KOPT-K1 (cell line): ENCODE data around the gene CENATAC.
A peak's percentile ranks its signal among the peaks of the same experiment; 100 is the strongest.
"Not testable (repeated sequence)": the region's sequence is repeated elsewhere in the genome, so short reads cannot be mapped to it uniquely, and the experiment has no call there.

ENCODE experiments used
- H3K27ac ChIP-seq: fragments of 200-600 bp; sonication (generic); 2 replicates; pipeline ENCODE4 v1.5.1; 2016; ENCODE audit warnings: antibody characterized with exemption, mild to moderate bottlenecking, low read depth, low read length; ENCODE audit not compliant: poor library complexity, severe bottlenecking
- H3K36me3 ChIP-seq: fragments of 200-600 bp; sonication (generic); 2 replicates; pipeline ENCODE4 v1.5.1; 2017; ENCODE audit warnings: antibody characterized with exemption, mild to moderate bottlenecking, low read length, moderate library complexity; ENCODE audit not compliant: insufficient read depth
- H3K9me3 ChIP-seq: fragments of 200-600 bp; sonication (generic); 2 replicates; pipeline ENCODE4 v1.5.1; 2017; ENCODE audit warnings: antibody characterized with exemption, low read length, mild to moderate bottlenecking; ENCODE audit not compliant: insufficient read depth, poor library complexity, severe bottlenecking

Gene CENATAC

GRCh38 chr11:119016216-119017009, 18.5 kb downstream of the CENATAC start:
- Histone ChIP-seq H3K27ac (peak overlapping the region; percentile 95), H3K9me3 (peaks cover 6% of the 10 kb centered on the region), H3K36me3 (peaks cover 75% of the 10 kb centered on the region)

GRCh38 chr11:119017377-119017776, 19.4 kb downstream of the CENATAC start:
- not testable (repeated sequence) for H3K9me3 ChIP-seq
- peaks cover 75% of the 10 kb centered on the region for H3K36me3 ChIP-seq
- peak overlapping the region; percentile 95 for H3K27ac ChIP-seq

DNA sequence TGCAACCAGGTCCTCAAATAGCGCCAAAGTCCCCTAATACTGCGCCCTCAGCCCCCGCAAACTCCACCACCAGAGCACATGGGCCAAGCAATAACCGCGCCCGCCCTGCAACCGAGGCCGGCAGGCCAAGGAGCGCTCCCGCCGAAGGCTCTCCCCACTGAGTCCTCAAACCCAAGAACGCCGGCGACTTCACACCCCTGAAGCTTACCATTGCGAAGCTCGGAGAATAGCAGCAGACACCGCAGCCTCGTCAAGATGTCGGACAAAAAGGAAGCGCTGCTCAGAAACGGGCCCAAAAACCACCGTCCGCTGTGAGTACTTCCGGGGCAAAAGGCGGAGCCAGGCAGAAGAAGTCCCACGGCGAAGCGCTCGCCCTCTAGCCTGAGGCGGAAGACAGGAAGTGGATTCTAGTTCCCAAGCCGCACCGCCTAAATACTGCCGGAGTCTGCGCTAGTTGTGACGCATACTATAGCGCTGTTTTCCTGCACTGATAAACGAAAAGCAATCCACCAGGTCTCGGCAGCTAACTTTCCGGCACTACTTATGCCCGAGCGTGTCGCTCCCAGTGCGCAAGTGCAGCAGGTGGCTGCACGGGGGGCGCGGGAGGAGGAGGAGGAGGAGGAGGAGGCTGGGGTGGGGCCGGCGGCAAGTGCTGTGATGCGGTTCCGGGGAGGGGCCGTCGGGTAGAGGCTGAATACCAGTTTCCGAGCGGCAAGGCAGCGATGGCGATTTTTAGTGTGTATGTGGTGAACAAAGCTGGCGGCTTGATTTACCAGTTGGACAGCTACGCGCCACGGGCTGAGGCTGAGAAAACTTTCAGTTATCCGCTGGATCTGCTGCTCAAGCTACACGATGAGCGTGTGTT, 20.4 kb downstream of the CENATAC start, which contains the start of the genes RPS25 and TRAPPC4:
Gene RPS25, minus strand, starts transcription at position 270 of the 865 bp plus-strand sequence. Its CDS starts 59 bp downstream, at position 211.
Gene TRAPPC4, plus strand, starts transcription at position 693 of the 865 bp plus-strand sequence. Its CDS starts 30 bp downstream, at position 723.
- Histone ChIP-seq H3K36me3 (peaks cover 75% of the 10 kb centered on the region), H3K27ac (peak within 1 kb of the TSS; percentile 95), H3K9me3 (peaks cover 6% of the 10 kb centered on the region)

GRCh38 chr11:119019996-119020395, 22.1 kb downstream of the CENATAC start:
- Histone ChIP-seq H3K36me3 (peaks cover 76% of the 10 kb centered on the region), H3K27ac (peak overlapping the region; percentile 95), H3K9me3 (peaks cover 6% of the 10 kb centered on the region)

GRCh38 chr11:119021631-119022030, 23.7 kb downstream of the CENATAC start:
- Histone ChIP-seq H3K36me3 (peaks cover 76% of the 10 kb centered on the region), H3K27ac (no peak overlapping the region), H3K9me3 (peaks cover 6% of the 10 kb centered on the region)

DNA sequence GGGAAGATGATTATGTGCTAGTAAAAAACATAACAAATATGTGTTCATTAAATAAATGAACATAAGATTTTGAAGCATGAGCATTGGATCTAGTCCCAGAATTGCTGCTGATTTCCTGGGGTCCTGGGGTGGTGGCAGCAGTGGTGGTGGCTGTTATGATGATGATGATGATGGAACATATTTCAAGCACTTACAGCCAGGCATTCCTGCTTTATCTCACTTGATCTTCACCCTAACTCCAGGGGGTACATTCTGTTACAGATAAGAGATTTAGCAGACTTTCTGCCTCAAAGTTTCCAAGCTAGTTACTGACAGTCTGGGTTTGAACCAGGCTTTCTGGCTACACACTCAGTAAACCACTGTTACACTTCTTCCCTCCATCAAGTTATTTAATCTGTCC, 25.8 kb downstream of the CENATAC start:
- peaks cover 5% of the 10 kb centered on the region for H3K9me3 ChIP-seq
- H3K27ac ChIP-seq = no peak overlapping the region
- H3K36me3 ChIP-seq = peaks cover 86% of the 10 kb centered on the region

DNA sequence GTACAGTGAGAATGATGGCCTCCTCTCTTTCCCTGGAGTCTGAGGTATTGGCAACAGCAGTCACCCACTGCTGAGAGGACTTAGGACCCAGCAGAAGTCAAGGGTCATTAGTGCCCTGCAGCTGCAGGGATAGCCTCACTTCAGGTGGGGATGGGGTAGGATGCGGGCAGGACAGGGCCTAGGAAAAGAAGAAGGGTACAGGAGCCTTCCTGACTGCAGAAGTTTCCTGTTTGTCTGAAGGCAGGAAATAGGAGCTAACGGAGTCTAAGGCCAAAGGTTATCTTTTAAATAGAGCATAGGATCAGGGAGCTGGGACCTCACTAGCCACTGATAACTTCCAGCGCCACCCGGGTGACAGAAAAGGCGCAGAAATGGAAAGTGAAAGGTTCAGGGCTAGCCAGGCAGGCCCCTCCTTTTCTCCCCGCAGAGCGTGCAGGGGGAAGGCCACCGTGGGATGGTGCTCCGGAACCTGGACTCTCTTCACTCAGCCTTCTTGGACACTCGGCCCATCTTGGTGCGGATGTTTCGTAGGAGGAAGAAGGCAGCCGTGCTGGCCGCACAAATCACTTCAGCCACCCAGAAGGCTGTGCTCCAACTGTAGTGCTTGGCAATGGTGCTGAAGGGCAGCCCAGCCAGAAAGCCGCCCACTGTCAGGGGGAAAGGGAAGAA, 26.6 kb downstream of the CENATAC start:
- Histone ChIP-seq H3K9me3 (no peaks in the 10 kb centered on the region), H3K27ac (no peak overlapping the region), H3K36me3 (peaks cover 86% of the 10 kb centered on the region)

DNA sequence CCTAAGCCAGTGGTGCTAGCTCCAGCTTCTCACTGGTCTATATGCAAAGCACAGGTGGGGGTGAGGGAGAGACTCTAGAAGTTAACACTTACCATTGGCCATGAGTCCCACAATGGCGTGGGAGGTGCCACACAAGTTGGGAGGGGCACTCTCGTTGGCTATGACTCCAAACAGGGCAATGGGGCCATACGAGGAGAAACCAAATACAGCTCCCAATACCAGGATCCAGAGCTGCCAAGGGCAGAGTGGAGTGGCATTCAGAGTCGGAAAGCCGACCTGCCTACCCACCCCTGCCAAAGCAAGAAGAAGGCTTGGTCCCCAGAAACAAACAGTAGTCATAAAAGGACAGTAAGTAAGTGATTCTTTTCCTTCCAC, 27.1 kb downstream of the CENATAC start:
- Histone ChIP-seq H3K36me3 (peaks cover 81% of the 10 kb centered on the region), H3K27ac (no peak overlapping the region), H3K9me3 (no peaks in the 10 kb centered on the region)

DNA sequence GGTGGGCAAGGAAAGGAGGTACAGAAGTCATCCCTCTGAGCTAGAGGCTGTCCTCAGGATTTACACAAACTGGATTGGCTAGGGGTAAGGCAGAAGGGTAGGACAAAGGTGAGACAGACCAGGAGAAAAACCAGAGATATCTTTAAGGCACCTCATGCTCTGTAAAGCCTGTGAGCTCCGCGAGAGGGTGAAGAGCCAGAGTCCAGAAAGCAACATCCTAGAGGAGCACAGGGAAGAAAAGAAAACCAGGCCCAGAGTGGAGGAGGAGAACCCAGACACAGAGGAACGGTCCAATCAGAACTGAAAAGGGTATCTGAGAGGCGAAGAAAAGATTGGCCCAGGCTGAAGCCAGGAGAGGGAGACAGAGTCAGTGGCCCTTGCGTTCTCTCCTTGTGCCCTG, 27.6 kb downstream of the CENATAC start:
- peaks cover 77% of the 10 kb centered on the region for H3K36me3 ChIP-seq
- H3K27ac ChIP-seq = no peak overlapping the region
- no peaks in the 10 kb centered on the region for H3K9me3 ChIP-seq

DNA sequence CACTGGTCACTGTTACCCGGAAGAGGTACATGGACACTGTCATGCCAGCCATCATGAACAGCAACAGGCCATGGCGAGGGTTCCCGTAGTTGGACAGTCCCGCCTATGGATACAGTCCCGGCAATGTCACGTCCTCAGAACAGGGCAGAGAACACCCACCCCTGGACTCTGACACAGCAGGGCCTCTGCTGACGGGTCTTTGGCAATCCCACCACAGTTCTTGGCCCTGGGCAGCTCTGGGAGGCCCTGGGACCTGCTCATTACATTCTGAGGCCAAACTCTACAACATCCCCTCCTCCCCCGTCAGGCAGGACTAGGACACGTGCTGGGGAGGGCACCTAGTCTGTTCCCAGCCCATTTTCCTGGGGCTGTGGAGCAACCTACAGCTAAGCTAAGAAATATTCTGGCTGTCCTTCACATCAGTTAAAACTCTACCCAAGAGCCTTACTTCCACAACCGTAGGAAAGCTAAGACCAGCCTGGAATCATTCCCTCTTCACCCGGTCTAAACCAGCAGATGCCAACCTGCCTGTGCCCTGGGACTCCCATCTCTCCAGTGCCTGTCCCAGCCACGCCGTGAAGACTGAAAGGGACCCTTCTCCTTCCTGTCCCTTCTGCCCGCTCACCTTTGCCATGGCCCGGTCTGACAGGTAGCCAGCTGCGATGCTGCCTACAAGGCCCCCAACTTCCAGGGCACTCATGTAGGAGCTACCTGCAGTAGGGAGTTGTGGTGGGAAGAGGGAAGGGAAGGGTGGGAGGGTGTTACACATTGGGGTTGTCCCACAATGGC, 28.2 kb downstream of the CENATAC start:
- Histone ChIP-seq H3K9me3 (no peaks in the 10 kb centered on the region), H3K27ac (no peak overlapping the region), H3K36me3 (peaks cover 71% of the 10 kb centered on the region)

DNA sequence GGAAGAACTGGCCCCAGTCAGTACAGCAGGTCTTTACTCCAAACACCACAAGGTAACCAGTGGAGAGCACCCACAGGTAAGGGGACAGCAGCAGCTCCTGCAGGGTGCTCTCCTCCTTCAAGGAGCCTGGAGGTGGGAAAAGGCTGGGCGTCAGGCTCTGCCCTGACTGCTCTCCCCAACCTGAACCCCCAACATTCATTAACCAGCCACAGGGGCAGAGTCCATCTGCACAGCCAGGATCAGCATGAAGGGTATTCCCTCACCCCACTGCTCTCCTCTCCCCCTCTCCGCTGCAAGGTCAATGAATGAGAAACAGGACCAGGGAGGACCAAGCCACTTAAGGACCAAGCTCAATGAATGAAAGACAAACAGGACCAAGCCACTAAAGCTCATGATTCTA, 29.0 kb downstream of the CENATAC start:
- no peak overlapping the region for H3K27ac ChIP-seq
- no peaks in the 10 kb centered on the region for H3K9me3 ChIP-seq
- H3K36me3 ChIP-seq = peaks cover 63% of the 10 kb centered on the region

DNA sequence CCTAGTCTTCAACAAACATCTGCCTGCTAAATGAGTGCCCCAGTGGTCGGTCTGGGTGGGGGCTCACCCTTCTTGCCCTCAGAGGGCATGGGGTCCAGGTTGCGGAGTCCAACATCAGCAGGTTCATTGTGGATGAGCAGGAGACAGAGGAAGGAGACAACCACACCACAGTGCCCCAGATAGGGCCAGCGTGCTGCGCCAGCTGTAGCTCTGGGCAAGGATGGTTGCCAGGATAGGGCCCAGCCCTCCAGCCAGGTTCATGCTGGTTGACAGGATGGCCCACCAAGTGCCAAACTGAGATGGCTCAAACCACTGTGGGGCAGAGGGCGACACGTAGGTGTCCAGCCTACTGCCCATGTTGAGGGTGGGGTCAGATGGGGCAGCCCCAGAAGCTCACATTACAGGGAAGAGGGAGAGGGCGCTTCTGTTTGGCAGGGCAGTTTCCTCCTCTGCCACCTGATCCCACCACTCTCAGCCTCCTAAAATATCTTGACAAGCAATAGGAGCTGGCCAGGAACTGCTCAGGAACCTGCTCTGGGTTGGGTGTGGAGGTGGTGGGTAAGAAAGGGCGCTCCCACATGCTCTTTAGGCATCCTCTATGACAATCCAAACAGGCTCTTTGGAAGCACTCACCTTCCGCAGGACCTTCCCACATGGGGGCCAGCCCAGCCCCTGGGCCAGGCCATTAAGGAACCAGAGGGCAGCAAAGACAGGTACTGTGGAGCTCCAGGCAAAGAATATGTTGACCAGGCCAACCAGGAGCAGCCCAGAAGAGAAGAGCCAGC, 29.8 kb downstream of the CENATAC start:
- Histone ChIP-seq H3K9me3 (no peaks in the 10 kb centered on the region), H3K27ac (no peak overlapping the region), H3K36me3 (peaks cover 55% of the 10 kb centered on the region)

DNA sequence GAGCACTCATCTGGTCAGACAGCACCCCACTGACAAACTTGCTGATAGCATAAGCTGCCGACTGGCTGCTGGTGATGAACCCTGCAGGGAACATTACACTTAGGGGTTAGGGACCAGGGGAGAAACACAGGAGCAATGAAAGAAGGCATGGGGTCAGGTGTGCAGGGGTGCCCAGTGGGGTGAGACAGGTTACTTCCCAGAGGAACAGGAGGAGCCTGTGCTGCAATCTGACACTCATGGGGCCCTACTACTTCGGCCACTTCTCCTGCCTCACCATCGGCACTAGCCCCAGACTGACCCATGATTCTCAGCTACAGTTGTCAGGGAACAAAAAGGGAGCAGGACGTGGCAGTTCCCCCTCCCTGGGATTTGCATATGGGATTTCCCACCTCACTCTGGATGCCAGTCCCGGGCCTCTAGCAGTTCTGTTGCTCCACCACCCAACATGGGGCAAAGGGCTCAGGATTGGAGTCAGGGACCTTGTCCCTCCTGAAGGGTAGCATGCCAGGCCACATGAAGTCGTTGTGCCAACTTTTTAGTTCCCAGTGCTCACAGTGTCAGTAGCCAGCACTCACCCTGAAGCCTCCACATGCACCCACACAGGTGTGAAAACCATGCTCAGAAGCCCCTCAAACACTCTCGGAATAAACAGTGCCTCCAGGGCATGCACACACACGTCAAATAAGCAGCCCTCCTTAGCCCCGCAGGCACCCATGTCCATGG, 30.6 kb downstream of the CENATAC start:
- H3K36me3 ChIP-seq = peaks cover 47% of the 10 kb centered on the region
- no peaks in the 10 kb centered on the region for H3K9me3 ChIP-seq
- no peak overlapping the region for H3K27ac ChIP-seq
